ENCODE measurements around the gene SLC24A3.

SLC24A3 gene

GRCh38 chr20:19423097-19423899 is 210.9 kb downstream of the SLC24A3 start:
- no peak overlapping the region for H3K4me3 ChIP-seq (ENCODE audit: low read depth, low read length)
- DNase-seq (ENCODE audit: low read depth) = no peak
- no peak for TF ChIP-seq CTCF (IDR thresholded peaks at IDR 0.05; ENCODE audit: low read depth, low read length, missing control alignments)
- in situ Hi-C loops (cut with HindIII; ENCODE audit: low sequenced_read_pairs) = no loop called here

GRCh38 chr20:19423900-19424620 is 211.6 kb downstream of the SLC24A3 start:
- no peak for TF ChIP-seq CTCF (IDR thresholded peaks at IDR 0.05; ENCODE audit: low read depth, low read length, missing control alignments)
- in situ Hi-C loops (cut with HindIII; ENCODE audit: low sequenced_read_pairs) = no loop called here
- DNase-seq (ENCODE audit: low read depth) = no peak
- no peak overlapping the region for H3K4me3 ChIP-seq (ENCODE audit: low read depth, low read length)

GRCh38 chr20:19426356-19426755 is 213.9 kb downstream of the SLC24A3 start:
- H3K4me3 ChIP-seq (ENCODE audit: low read depth, low read length) = no peak overlapping the region
- TF ChIP-seq CTCF (IDR thresholded peaks at IDR 0.05; ENCODE audit: low read depth, low read length, missing control alignments) = no peak
- in situ Hi-C loops (cut with HindIII; ENCODE audit: low sequenced_read_pairs) = no loop called here
- DNase-seq (ENCODE audit: low read depth) = no peak

- in situ Hi-C loops (cut with HindIII; ENCODE audit: low sequenced_read_pairs) = no loop called here
- TF ChIP-seq CTCF (IDR thresholded peaks at IDR 0.05; ENCODE audit: low read depth, low read length, missing control alignments) = no peak
- H3K4me3 ChIP-seq (ENCODE audit: low read depth, low read length) = no peak overlapping the region
- DNase-seq (ENCODE audit: low read depth) = no peak
Measured at GRCh38 chr20:19427480-19427879, 215.0 kb downstream of the SLC24A3 start.

- in situ Hi-C loops (cut with HindIII; ENCODE audit: low sequenced_read_pairs) = no loop called here
- DNase-seq (ENCODE audit: low read depth) = no peak
- TF ChIP-seq CTCF (IDR thresholded peaks at IDR 0.05; ENCODE audit: low read depth, low read length, missing control alignments) = no peak
- H3K4me3 ChIP-seq (ENCODE audit: low read depth, low read length) = no peak overlapping the region
Measured at GRCh38 chr20:19427913-19428312, 215.5 kb downstream of the SLC24A3 start.

GRCh38 chr20:19428324-19428723 is 215.9 kb downstream of the SLC24A3 start:
- no peak overlapping the region for H3K4me3 ChIP-seq (ENCODE audit: low read depth, low read length)
- in situ Hi-C loops (cut with HindIII; ENCODE audit: low sequenced_read_pairs) = no loop called here
- no peak for TF ChIP-seq CTCF (IDR thresholded peaks at IDR 0.05; ENCODE audit: low read depth, low read length, missing control alignments)
- DNase-seq (ENCODE audit: low read depth) = no peak
